Body of pancreas (tissue), 4 donors: ENCODE data around the gene ULK2. TPM values are rescaled to one million over a fixed set of nuclear protein-coding genes. Genes with fewer than 3 reads are reported as not detected.

Experiments used
- ATAC-seq: fragments of 150-250 bp; one replicate; pipeline ENCODE4 v1.9.1; 2016
- DNase-seq, 4 donors: peaks; one replicate each; pipeline ENCODE4 v3.0.0-alpha.2; 2019
- H3K27ac ChIP-seq, 4 donors: fragments of 200-600 bp; sonication (generic); 1 replicate in 3 of 4; 2 replicates in 1 of 4; pipeline versions ENCODE4 v1.5.1 to v1.6.1; 2016 to 2019; ENCODE audit warnings: mild to moderate bottlenecking in 1 of 4, mixed read lengths in 1 of 4, moderate library complexity in 1 of 4
- H3K27me3 ChIP-seq, 2 donors: fragments of 200-600 bp; sonication (generic); one replicate each; pipeline ENCODE4 v1.6.0; 2016; ENCODE audit warnings: mild to moderate bottlenecking in 1 of 2
- H3K36me3 ChIP-seq, 2 donors: fragments of 200-600 bp; sonication (generic); replicated peaks in 1 of 2; 2 replicates each; pipeline ENCODE4 v1.5.1; 2016; ENCODE audit warnings: low read depth in 2 of 2; ENCODE audit not compliant: insufficient read depth in 1 of 2
- H3K4me1 ChIP-seq: fragments of 200-600 bp; sonication (generic); one replicate; pipeline ENCODE4 v1.6.0; 2016
- H3K4me3 ChIP-seq, 2 donors: fragments of 200-600 bp; sonication (generic); 1 replicate in 1 of 2; 2 replicates in 1 of 2; pipeline ENCODE4 v1.5.1; 2016 to 2019
- H3K9me3 ChIP-seq, 3 donors: fragments of 200-600 bp; sonication (generic); 1 replicate in 2 of 3; 2 replicates in 1 of 3; pipeline ENCODE4 v1.5.1; 2016
- CTCF ChIP-seq, 7 experiments: fragments of 450-650 bp in 4 of 7; fragments of 200-600 bp in 3 of 7; sonication (generic) in 3 of 7; IDR thresholded peaks; one replicate each; pipeline ENCODE4 v1.5.1; 2016 to 2019; ENCODE audit warnings: antibody characterized with exemption in 7 of 7
- POLR2A ChIP-seq, 3 donors: fragments of 450-650 bp; IDR thresholded peaks; one replicate each; pipeline ENCODE4 v1.6.1; 2016; ENCODE audit warnings: antibody characterized with exemption in 3 of 3, mild to moderate bottlenecking in 2 of 3
- WGBS, 2 donors: methylation state at CpG; one replicate each; pipeline ENCODE4 v1.1.5; 2017; 5-methylcytosine and 5-hydroxymethylcytosine counted together
- intact Hi-C: fragments of 100-400 bp; cut with DNase I; formaldehyde crosslinking; loops from one replicate; pipeline ENCODE4 v1.15.1; 2023
- total RNA-seq, 2 donors: library from RNA; depleted of rRNA; stranded (reverse); fragments of >200 nt; gene quantifications; one replicate each; pipeline ENCODE4 v1.1.0, GENCODE V29; 2016

ULK2 gene
- total RNA-seq, 2 donors from 2014 or later: 10.1 to 28.3 TPM

- 76 to 81% methylated on average over 14 to 15 of the region's 15 CpGs for WGBS, 2 donors
- H3K9me3 ChIP-seq: no peaks in the 10 kb centered on the region
- H3K27me3 ChIP-seq: no peaks in the 10 kb centered on the region
- intact Hi-C loops: no loop called here
- no peak for DNase-seq
- H3K36me3 ChIP-seq: no peaks in the 10 kb centered on the region
- ATAC-seq: no peak
- H3K27ac ChIP-seq: no peak overlapping the region
- H3K4me3 ChIP-seq: no peak overlapping the region
- H3K4me1 ChIP-seq: peaks cover 3% of the 10 kb centered on the region
- TF ChIP-seq POLR2A (IDR thresholded peaks at IDR 0.05): no peak
- no peak for TF ChIP-seq CTCF (IDR thresholded peaks at IDR 0.05)
These were observed 130.2 kb downstream of the ULK2 start for GRCh38 chr17:19737305-19738072.

DNA sequence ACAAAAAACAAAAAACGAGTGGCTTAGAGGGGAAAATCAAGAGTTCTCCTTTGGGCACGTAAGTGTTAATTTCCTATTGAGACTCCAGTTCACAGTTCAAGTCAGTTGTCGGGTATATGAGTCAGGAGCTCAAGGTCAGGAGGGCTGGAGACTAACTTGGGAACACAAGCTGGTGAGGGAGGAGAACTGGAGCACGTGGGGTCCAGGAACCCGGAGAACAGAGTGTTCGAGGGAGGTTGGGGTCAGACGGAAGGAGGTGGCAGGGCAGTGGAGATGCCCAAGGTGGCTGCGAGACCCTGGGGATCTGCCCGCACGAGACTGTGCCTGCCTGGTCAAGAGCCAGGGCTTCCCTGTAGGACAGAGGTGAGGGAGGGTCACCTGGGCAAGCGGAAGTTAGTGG is 131.7 kb downstream of the ULK2 start:
- no peak overlapping the region for H3K4me3 ChIP-seq
- no peaks in the 10 kb centered on the region for H3K27me3 ChIP-seq
- DNase-seq: no peak
- H3K9me3 ChIP-seq: no peaks in the 10 kb centered on the region
- intact Hi-C loops: no loop called here
- TF ChIP-seq POLR2A (IDR thresholded peaks at IDR 0.05) (no peak), CTCF (IDR thresholded peaks at IDR 0.05) (no peak)
- H3K4me1 ChIP-seq: peaks cover 3% of the 10 kb centered on the region
- no peak for ATAC-seq
- WGBS, 2 donors: 53 to 57% methylated on average over 11 of the region's 11 CpGs
- no peak overlapping the region for H3K27ac ChIP-seq
- H3K36me3 ChIP-seq: no peaks in the 10 kb centered on the region

DNA sequence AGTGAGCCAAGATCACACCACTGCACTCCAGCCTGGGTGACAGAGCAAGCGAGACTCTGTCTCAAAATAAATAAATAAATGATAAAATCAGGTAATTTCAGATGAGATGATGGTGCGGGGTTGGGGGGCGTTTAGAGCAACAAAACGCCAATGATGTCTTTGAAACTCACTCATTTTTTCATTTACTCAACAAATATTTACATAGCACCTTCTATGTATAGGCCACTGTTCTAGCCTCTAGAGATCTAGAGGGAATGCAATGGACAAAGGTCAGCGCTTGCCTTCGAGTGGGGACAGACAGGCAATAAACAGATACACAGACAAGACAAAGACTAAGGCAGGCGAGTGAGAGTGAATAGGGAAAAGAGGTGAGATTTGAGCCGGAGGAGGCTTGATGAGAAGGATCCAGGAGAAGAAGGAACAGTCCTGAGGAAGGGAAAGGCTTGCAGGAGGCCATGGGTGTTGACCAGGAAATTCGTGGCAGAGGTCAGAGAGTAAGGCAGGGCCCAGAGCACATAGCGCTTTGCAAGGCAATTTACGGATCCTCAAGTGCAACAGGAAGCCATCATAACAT is 133.7 kb downstream of the ULK2 start:
- H3K27ac ChIP-seq: no peak overlapping the region
- ATAC-seq: no peak
- no peaks in the 10 kb centered on the region for H3K27me3 ChIP-seq
- H3K36me3 ChIP-seq: no peaks in the 10 kb centered on the region
- WGBS, 2 donors: 58 to 64% methylated on average over 11 of the region's 11 CpGs
- no peak for DNase-seq
- H3K4me1 ChIP-seq: peaks cover 3% of the 10 kb centered on the region
- intact Hi-C loops: no loop called here
- no peak overlapping the region for H3K4me3 ChIP-seq
- no peak for TF ChIP-seq POLR2A (IDR thresholded peaks at IDR 0.05)
- TF ChIP-seq CTCF (IDR thresholded peaks at IDR 0.05): no peak
- no peaks in the 10 kb centered on the region for H3K9me3 ChIP-seq

- Histone ChIP-seq H3K4me3 (no peak overlapping the region), H3K4me1 (peaks cover 25% of the 10 kb centered on the region), H3K36me3 (no peaks in the 10 kb centered on the region), H3K27ac (no peak overlapping the region), H3K9me3 (no peaks in the 10 kb centered on the region), H3K27me3 (no peaks in the 10 kb centered on the region)
- WGBS, 2 donors: 78 to 83% methylated on average over 11 of the region's 11 CpGs
- intact Hi-C loops: no loop called here
- no peak for TF ChIP-seq CTCF (IDR thresholded peaks at IDR 0.05)
- TF ChIP-seq POLR2A (IDR thresholded peaks at IDR 0.05): no peak
- ATAC-seq (no peak), DNase-seq (no peak)
These were observed 136.1 kb downstream of the ULK2 start for GRCh38 chr17:19731626-19732025.

GRCh38 chr17:19730843-19731242 is 136.9 kb downstream of the ULK2 start:
- no peak overlapping the region for H3K4me3 ChIP-seq
- H3K27ac ChIP-seq: no peak overlapping the region
- TF ChIP-seq CTCF (IDR thresholded peaks at IDR 0.05) (no peak), POLR2A (IDR thresholded peaks at IDR 0.05) (no peak)
- DNase-seq (no peak), ATAC-seq (no peak)
- no peaks in the 10 kb centered on the region for H3K27me3 ChIP-seq
- H3K36me3 ChIP-seq: no peaks in the 10 kb centered on the region
- no peaks in the 10 kb centered on the region for H3K9me3 ChIP-seq
- intact Hi-C loops: no loop called here
- 75 to 79% methylated on average over 4 of the region's 4 CpGs for WGBS, 2 donors
- peaks cover 23% of the 10 kb centered on the region for H3K4me1 ChIP-seq
